DMS 273 treated with DMSO at 0.1 percent for 48 hours (cell line): ENCODE results near the gene LRRC71.

Experiments used
- DNase-seq: peaks from one replicate; lab custom pipeline; 2025; lab: John Stamatoyannopoulos, UW

The LRRC71 gene

GRCh38 chr1:156947127-156947526, 26.7 kb downstream of the LRRC71 start:
- DNase-seq = no peak

- DNase-seq = no peak
Observed at GRCh38 chr1:156947818-156948525, 27.5 kb downstream of the LRRC71 start.

GRCh38 chr1:156948708-156949107, 28.3 kb downstream of the LRRC71 start:
- no peak for DNase-seq

GRCh38 chr1:156949127-156949526, 28.7 kb downstream of the LRRC71 start:
- no peak for DNase-seq

- DNase-seq = no peak
Observed at GRCh38 chr1:156951371-156951770, 30.9 kb downstream of the LRRC71 start.

GRCh38 chr1:156953571-156953970, 33.1 kb downstream of the LRRC71 start:
- DNase-seq = no peak

GRCh38 chr1:156956333-156956732, 35.9 kb downstream of the LRRC71 start:
- no peak for DNase-seq

GRCh38 chr1:156957634-156958033, 37.2 kb downstream of the LRRC71 start:
- DNase-seq = no peak

- DNase-seq = no peak
Observed at GRCh38 chr1:156958247-156958714, 37.8 kb downstream of the LRRC71 start.

GRCh38 chr1:156959414-156959813, 39.0 kb downstream of the LRRC71 start:
- DNase-seq = no peak

GRCh38 chr1:156959925-156960324, 39.5 kb downstream of the LRRC71 start:
- no peak for DNase-seq

- no peak for DNase-seq
Observed at GRCh38 chr1:156961709-156962108, 41.3 kb downstream of the LRRC71 start.

- DNase-seq = no peak
Observed at GRCh38 chr1:156963621-156964020, 43.2 kb downstream of the LRRC71 start.

GRCh38 chr1:156964441-156964840, 44.0 kb downstream of the LRRC71 start:
- DNase-seq = no peak

- no peak for DNase-seq
Observed at GRCh38 chr1:156969496-156969895, 49.1 kb downstream of the LRRC71 start.

GRCh38 chr1:156970017-156970416, 49.6 kb downstream of the LRRC71 start:
- no peak for DNase-seq

- no peak for DNase-seq
Observed at GRCh38 chr1:156973417-156973816, 53.0 kb downstream of the LRRC71 start.

GRCh38 chr1:156975084-156975483, 54.7 kb downstream of the LRRC71 start:
- DNase-seq = no peak

GRCh38 chr1:156980551-156980950, 60.1 kb downstream of the LRRC71 start:
- no peak for DNase-seq
